Bronchial epithelial cell (primary cell): Measurements from ENCODE around the gene UBE2H. TPM values are rescaled to one million over a fixed set of nuclear protein-coding genes. Genes with fewer than 3 reads are reported as not detected.
"Not testable (repeated sequence)": the region's sequence is repeated elsewhere in the genome, so short reads cannot be mapped to it uniquely, and the experiment has no call there.

Experiments used
- DNase-seq: peaks from one replicate; pipeline ENCODE4 v3.0.0-alpha.2; 2010; ENCODE audit warnings: low read depth
- FAIRE-seq: peaks from 2 replicates; lab custom pipeline; 2011; peaks lifted over from hg19 to GRCh38; lab: Jason Lieb, UNC
- H3K27me3 ChIP-seq: 2 replicates; pipeline ENCODE4 v1.5.1; 2011; ENCODE audit warnings: low read length; ENCODE audit not compliant: control insufficient read depth, insufficient read depth
- H3K36me3 ChIP-seq: 2 replicates; pipeline ENCODE4 v1.5.1; 2011; ENCODE audit warnings: low read length; ENCODE audit not compliant: control insufficient read depth, insufficient read depth
- H3K4me3 ChIP-seq: 2 replicates; pipeline ENCODE4 v1.5.1; 2011; ENCODE audit warnings: mild to moderate bottlenecking, low read depth, low read length, control low read depth
- total RNA-seq: library from RNA; depleted of rRNA; stranded (reverse); fragments of >200 nt; gene quantifications from 2 replicates; pipeline ENCODE4 v1.2.1, GENCODE V29; 2014
- TF ChIP-seq, protein P1 (sequence below): IDR thresholded peaks from 2 replicates; pipeline ENCODE4 v1.5.1; 2011; ENCODE audit warnings: mild to moderate bottlenecking, moderate library complexity, low read length, control low read depth, inconsistent platforms; ENCODE audit not compliant: insufficient read depth, severe bottlenecking

UBE2H gene
- total RNA-seq, 1 donor from 2014 or later, result 50.0 TPM

DNA sequence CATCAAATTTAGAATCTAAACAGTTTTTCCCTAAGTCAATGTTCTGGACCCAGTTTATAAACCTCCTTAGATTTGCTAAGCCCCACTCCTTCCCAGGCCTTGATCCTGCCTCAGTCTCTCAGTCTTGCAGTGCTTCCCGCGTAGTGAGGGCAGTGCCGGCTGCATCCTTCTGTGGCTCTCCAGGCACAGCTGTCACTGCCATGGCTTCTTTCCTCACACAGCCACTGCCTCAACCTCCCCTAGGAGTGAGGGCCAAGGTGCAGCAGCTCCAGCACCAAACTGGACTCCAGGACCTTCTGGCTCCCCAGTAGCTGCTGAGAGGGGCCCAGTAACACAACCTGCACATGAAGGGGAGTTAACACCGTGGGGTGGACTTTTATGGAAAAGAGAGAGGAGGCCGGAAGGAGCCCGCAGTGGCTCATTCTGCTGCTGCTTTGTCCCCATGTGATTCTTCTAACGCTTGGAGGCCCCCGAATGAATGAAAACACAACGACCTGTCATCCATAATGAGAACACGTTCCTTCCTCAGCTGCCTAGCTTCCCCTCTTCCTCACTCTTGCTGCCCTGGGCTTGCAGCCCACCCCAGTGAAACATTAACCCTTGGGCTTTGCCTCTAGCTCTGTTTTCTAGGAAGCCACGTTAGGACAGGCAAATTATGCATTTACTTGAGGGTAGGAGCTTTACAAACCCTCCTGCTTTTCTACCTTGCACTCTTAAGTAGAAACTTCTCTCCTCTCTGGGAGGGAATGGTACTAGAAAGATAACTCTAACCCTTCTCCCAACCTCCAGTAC, 16.0 kb upstream of the UBE2H start:
- no peak overlapping the region for H3K4me3 ChIP-seq
- FAIRE-seq (no peak), DNase-seq (no peak)
- H3K36me3 ChIP-seq, result no peaks in the 10 kb centered on the region
- H3K27me3 ChIP-seq, result no peaks in the 10 kb centered on the region
- TF ChIP-seq, protein P1, sequence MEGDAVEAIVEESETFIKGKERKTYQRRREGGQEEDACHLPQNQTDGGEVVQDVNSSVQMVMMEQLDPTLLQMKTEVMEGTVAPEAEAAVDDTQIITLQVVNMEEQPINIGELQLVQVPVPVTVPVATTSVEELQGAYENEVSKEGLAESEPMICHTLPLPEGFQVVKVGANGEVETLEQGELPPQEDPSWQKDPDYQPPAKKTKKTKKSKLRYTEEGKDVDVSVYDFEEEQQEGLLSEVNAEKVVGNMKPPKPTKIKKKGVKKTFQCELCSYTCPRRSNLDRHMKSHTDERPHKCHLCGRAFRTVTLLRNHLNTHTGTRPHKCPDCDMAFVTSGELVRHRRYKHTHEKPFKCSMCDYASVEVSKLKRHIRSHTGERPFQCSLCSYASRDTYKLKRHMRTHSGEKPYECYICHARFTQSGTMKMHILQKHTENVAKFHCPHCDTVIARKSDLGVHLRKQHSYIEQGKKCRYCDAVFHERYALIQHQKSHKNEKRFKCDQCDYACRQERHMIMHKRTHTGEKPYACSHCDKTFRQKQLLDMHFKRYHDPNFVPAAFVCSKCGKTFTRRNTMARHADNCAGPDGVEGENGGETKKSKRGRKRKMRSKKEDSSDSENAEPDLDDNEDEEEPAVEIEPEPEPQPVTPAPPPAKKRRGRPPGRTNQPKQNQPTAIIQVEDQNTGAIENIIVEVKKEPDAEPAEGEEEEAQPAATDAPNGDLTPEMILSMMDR, result no peak

DNA sequence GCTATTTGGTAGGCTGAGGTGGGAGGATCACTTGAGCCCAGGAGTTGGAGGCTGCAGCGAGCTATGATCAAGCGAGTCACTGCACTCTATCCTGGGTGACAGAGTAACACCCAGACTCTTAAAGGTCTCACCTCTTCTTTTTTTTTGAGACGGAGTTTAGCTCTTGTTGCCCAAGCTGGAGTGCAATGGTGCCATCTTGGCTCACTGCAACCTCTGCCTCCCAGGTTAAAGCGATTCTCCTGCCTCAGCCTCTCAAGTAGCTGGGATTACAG, 7.4 kb upstream of the UBE2H start:
- not testable (repeated sequence) for FAIRE-seq, H3K4me3 ChIP-seq, DNase-seq, H3K36me3 ChIP-seq, H3K27me3 ChIP-seq

- no peaks in the 10 kb centered on the region for H3K27me3 ChIP-seq
- DNase-seq, result peak; percentile 74
- TF ChIP-seq, protein P1, result no peak
- no peak for FAIRE-seq
- H3K4me3 ChIP-seq, result no peak overlapping the region
- H3K36me3 ChIP-seq, result no peaks in the 10 kb centered on the region
Measured at GRCh38 chr7:129959471-129960203, 6.9 kb upstream of the UBE2H start.

DNA sequence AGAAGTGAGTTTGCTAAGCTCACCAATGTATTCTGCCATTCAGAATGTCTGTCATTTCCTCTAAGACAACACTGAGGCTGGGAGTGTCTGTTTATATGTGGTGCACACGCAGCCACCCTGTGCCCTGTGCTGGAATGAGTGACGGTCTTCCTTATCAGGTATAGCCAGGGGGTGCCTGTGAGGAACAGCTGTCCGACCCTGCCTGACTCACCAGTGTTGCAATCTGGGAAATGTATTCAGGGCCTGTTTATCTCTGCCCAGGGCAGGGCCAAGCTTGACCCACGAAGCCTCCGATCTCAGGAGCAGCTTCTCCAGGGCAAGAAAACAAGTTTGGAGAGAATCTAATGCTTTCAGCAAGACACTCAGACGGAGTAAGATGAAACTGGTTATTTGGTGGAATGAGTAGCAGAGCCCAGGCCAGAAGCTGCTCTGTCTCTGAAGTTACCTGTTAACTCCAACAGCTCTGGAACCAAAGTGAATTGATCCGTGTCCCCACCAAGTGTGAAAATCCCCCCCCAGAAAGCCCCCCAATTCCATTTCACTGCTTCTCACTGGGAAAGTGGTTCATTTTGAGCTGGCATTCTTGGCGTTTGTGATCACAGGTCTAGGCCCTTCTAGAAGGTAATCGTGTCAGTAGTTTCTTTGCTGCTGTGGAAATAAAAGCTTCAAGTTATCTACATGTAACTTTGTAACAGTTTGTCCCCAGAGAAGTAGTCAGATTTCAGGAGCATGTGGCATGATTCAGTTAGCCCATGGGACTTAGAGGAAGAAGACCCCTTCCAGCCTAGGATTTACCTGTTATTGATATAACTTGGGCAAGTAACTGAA, 6.1 kb upstream of the UBE2H start:
- Histone ChIP-seq H3K27me3 (no peaks in the 10 kb centered on the region), H3K36me3 (no peaks in the 10 kb centered on the region), H3K4me3 (no peak overlapping the region)
- FAIRE-seq (peak; percentile 90), DNase-seq (peak; percentile 99)
- TF ChIP-seq, protein P1, result no peak

DNA sequence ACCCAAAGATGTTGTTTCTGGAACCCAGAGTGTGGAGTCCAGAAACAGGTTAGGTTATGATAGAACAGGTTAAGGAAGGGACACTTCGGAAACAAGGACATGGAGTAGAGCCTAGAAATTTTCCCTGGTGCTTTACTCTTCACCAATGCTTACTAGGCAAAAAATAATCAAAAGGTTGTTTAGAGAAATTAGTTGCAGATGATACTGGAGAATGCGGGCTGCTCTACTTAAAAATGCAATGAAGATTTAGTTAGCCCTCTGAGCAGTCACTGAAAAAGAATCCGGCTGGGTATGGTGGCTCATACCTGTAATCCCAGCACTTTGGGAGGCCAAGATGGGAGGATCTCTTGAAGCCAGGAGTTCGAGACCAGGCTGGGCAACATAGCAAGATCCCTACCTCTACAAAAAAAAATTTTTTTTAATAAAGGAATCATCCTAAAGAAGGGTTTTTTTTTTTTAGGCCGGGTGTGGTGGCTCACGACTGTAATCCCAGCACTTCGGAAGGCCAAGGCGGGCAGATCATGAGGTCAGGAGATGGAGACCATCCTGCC, 3.3 kb upstream of the UBE2H start:
- TF ChIP-seq, protein P1, result no peak
- Histone ChIP-seq H3K36me3 (no peaks in the 10 kb centered on the region), H3K27me3 (no peaks in the 10 kb centered on the region), H3K4me3 (no peak overlapping the region)
- no peak for FAIRE-seq
- no peak for DNase-seq
